IPS-18c (cell line): ENCODE results near the gene GYS1.
"Not testable (repeated sequence)": the region's sequence is repeated elsewhere in the genome, so short reads cannot be mapped to it uniquely, and the experiment has no call there.

Experiments
- H3K4me3 ChIP-seq: 2 replicates; pipeline ENCODE4 v1.7.0; 2013; ENCODE audit warnings: low read depth, mild to moderate bottlenecking, low read length, moderate library complexity; ENCODE audit not compliant: insufficient read depth
- H3K9me3 ChIP-seq: one replicate; pipeline ENCODE4 v1.6.1; 2013; ENCODE audit warnings: mild to moderate bottlenecking, low read length, moderate library complexity; ENCODE audit not compliant: control insufficient read depth, insufficient read depth

The GYS1 gene

GRCh38 chr19:48934837-48935236 lies 58.3 kb downstream of the GYS1 start:
- no peak overlapping the region for H3K4me3 ChIP-seq
- H3K9me3 ChIP-seq = no peaks in the 10 kb centered on the region

GRCh38 chr19:48933382-48933932 lies 59.7 kb downstream of the GYS1 start, which contains the start of gene DHDH:
TSS of gene DHDH (plus strand) at chr19:48933699. CDS start at chr19:48933722, 23 bp downstream.
- Histone ChIP-seq H3K9me3 (no peaks in the 10 kb centered on the region), H3K4me3 (peak within 1 kb of the TSS; percentile 60)

DNA sequence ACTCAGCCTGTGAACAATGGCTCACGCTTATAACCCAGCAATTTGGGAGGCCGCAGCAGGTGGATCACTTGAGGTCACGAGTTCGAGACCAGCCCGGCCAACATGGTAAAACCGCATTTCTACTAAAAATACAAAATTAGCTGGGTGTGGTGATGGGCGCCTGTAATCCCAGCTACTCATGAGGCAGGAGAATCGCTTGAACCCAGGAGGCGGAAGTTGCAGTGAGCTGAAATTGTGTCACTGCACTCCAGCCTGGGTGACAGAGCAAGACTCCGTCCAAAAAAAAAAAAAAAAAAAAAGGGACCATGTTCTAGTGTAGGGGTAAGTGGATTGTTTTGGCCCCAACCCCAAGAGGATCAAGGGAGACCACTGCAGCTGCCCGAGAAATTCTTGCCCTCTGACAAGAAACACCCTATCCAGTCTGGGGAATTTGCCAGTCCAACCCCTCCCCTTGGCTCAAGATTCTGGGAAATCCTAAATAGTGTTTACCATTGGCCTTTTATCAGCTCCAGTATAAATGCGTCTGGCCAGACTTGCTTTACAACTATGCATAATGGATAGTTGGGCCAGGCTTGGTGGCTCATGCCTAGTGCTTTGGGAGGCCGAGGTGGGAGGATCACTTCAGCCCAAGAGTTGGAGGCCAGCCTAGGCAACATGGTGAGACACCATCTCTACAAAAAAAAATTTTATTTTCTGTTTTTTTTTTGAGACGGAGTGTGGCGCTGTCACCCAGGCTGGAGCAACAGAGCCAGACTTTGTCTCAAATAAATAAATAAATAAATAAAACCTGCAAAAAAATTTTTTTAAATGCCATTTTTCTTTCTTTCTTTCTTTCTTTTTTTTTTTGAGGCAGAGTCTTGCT lies 64.7 kb downstream of the GYS1 start:
- no peak overlapping the region for H3K4me3 ChIP-seq
- no peaks in the 10 kb centered on the region for H3K9me3 ChIP-seq

DNA sequence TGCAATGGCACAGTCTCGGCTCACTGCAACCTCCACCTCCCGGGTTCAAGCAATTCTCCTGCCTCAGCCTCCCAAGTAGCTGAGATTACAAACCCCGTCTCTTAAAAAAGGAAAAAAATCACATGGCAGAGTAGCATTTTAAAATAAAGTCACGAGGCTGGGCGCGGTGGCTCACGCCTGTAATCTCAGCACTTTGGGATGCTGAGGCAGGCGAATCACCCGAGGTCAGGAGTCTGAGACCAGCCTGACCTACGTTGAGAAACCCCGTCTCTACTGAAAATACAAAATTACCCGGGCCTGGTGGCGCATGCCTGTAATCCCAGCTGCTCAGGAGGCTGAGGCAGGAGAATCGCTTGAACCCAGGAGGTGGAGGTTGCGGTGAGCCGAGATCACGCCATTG lies 65.4 kb downstream of the GYS1 start:
- H3K9me3 ChIP-seq, H3K4me3 ChIP-seq: not testable (repeated sequence)

DNA sequence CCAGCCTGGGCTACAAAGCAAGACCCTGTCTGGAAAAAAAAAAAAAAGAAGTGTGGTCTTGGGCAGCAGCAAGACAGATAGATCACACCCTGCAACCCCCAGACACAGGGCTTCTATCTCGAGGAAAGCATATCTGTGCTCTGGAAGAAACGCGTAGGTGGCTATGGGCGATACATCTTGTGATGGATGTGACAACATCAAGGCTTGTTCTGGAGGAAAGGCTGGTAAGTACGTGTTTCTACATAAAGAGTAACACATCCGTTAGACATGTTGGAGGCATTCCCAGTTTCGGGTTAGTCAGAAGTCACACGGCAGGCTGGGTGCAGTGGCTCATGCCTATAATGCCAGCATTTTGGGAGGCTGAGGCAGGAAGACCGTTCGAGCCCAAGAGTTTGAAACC lies 66.2 kb downstream of the GYS1 start:
- Histone ChIP-seq H3K9me3 (no peaks in the 10 kb centered on the region), H3K4me3 (no peak overlapping the region)

DNA sequence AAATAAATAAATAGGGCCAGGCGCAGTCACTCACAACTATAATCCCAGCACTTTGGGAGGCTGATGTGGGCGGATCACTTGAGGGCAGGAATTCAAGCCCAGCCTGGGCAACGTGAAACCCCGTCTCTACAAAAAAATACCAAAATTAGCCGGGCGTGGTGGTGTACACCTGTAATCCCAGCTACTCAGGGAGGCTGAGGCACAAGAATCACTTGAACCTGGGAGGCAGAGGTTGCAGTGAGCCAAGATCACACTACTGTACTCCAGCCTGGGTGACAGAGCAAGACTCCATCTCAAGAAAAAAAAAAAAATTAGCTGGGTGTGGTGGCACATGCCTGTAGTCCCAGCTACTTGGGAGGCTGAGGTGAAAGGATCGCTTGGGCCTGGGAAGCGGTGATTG lies 67.2 kb downstream of the GYS1 start:
- H3K9me3 ChIP-seq, H3K4me3 ChIP-seq: not testable (repeated sequence)

DNA sequence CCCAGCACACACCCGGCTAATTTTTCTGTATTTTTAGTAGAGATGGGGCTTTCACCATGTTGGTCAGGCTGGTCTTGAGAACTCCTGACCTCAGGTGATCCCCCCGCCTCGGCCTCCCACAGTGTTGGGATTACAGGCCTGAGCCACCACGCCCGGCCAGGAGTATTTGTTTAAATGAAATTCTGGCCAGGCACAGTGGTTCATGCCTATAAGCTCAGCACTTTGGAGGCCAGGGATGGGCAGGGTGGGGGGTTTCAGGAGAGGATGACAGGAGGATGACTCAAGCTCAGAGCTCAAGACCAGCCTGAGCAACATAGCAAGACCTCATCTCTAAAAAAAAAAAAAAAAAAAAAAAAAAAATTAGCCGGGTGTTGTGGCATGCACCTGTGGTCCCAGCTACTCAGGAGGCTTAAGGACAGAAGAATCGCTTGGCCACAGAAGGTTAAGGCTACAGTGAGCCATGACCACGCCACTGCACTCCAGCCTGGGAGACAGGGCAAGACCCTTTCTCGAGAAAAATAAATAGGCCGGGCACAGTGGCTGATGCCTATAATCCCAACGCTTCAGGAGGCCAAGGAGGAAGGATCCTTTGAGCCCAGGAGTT lies 67.8 kb downstream of the GYS1 start:
- no peak overlapping the region for H3K4me3 ChIP-seq
- no peaks in the 10 kb centered on the region for H3K9me3 ChIP-seq

DNA sequence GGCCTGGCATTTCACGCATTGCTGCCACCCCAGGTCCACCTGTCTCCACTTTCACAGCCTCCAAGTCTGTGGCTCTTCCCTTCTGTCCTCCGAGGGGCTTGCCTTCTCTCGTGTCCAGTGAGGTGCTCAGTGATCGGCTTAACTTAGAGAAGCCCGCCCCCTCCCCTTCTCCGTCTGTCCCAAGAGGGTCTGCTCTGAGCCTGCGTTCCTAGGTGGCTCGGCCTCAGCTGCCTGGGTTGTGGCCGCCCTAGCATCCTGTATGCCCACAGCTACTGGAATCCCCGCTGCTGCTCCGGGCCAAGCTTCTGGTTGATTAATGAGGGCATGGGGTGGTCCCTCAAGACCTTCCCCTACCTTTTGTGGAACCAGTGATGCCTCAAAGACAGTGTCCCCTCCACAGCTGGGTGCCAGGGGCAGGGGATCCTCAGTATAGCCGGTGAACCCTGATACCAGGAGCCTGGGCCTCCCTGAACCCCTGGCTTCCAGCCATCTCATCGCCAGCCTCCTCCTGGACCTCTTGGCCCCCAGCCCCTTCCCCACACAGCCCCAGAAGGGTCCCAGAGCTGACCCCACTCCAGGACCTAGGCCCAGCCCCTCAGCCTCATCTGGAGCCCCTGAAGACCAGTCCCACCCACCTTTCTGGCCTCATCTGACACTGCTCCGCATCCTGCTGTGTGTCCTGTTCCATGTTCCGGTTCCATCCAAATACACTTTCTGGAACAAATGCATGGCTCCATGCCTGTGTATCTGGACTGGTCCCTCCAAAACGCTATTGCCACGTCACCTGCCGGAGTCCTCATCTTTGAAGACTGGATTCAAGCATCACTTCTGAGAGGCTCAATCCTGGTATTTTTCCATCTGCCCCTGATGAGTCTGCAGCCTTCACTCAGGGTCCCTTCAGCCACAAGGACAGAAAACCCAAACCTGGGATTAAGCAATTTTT lies 70.3 kb downstream of the GYS1 start:
- Histone ChIP-seq H3K9me3 (no peaks in the 10 kb centered on the region), H3K4me3 (no peak overlapping the region)

GRCh38 chr19:48921721-48922500 lies 71.2 kb downstream of the GYS1 start:
- no peaks in the 10 kb centered on the region for H3K9me3 ChIP-seq
- no peak overlapping the region for H3K4me3 ChIP-seq

GRCh38 chr19:48920949-48921348 lies 72.2 kb downstream of the GYS1 start:
- no peaks in the 10 kb centered on the region for H3K9me3 ChIP-seq
- H3K4me3 ChIP-seq = no peak overlapping the region

DNA sequence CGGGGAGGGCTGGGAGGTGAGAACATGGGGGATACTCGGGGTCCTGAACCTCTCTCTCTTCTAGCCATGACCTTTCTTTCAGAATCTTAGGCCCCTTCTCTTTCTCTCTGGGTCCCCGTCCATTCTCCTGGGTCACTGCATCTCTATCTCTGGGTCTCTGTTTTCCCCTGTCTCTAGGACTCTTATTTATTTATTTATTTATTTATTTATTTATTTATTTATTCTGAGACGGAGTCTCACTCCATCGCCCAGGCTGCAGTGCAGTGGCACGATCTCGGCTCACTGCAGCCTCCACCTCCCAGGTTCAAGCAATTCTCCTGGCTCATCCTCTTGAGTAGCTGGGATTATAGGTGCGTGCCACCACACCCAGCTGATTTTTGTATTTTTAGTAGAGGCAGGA lies 73.8 kb downstream of the GYS1 start:
- not testable (repeated sequence) for H3K9me3 ChIP-seq, H3K4me3 ChIP-seq

GRCh38 chr19:48918801-48919247 lies 74.3 kb downstream of the GYS1 start:
- no peak overlapping the region for H3K4me3 ChIP-seq
- H3K9me3 ChIP-seq = no peaks in the 10 kb centered on the region
